BE2C (cell line): Measurements from ENCODE around the gene RPS21.

Experiments
- DNase-seq: peaks from one replicate; pipeline ENCODE4 v3.0.0-alpha.2; 2020
- H3K27me3 ChIP-seq: fragments of 250-450 bp; sonication (Bioruptor Pico); 2 replicates; pipeline ENCODE4 v1.5.1; 2020; ENCODE audit warnings: mild to moderate bottlenecking
- H3K36me3 ChIP-seq: fragments of 250-450 bp; sonication (Bioruptor Pico); 2 replicates; pipeline ENCODE4 v1.5.1; 2020; ENCODE audit warnings: mild to moderate bottlenecking
- H3K4me1 ChIP-seq: fragments of 250-450 bp; sonication (Bioruptor Pico); 2 replicates; pipeline ENCODE4 v1.5.1; 2020
- H3K4me3 ChIP-seq: 2 replicates; pipeline ENCODE4 v1.5.1; 2011; ENCODE audit warnings: low read depth, low read length
- H3K9me3 ChIP-seq: fragments of 250-450 bp; sonication (Bioruptor Pico); 2 replicates; pipeline ENCODE4 v1.5.1; 2020
- CTCF ChIP-seq: IDR thresholded peaks from 2 replicates; pipeline ENCODE4 v1.5.1; 2012; ENCODE audit warnings: mild to moderate bottlenecking, low read depth, low read length

RPS21 gene

GRCh38 chr20:62420846-62421715 is 34.2 kb downstream of the RPS21 start:
- H3K36me3 ChIP-seq: no peaks in the 10 kb centered on the region
- H3K27me3 ChIP-seq: no peaks in the 10 kb centered on the region
- H3K4me3 ChIP-seq: no peak overlapping the region
- no peak for TF ChIP-seq CTCF
- no peaks in the 10 kb centered on the region for H3K9me3 ChIP-seq
- H3K4me1 ChIP-seq: no peaks in the 10 kb centered on the region
- DNase-seq: no peak

- no peaks in the 10 kb centered on the region for H3K27me3 ChIP-seq
- H3K4me1 ChIP-seq: no peaks in the 10 kb centered on the region
- TF ChIP-seq CTCF: no peak
- H3K36me3 ChIP-seq: no peaks in the 10 kb centered on the region
- H3K4me3 ChIP-seq: no peak overlapping the region
- no peak for DNase-seq
- no peaks in the 10 kb centered on the region for H3K9me3 ChIP-seq
Measured at GRCh38 chr20:62421716-62421990, 34.8 kb downstream of the RPS21 start.

GRCh38 chr20:62422636-62423325 is 35.9 kb downstream of the RPS21 start:
- no peak for TF ChIP-seq CTCF
- no peak overlapping the region for H3K4me3 ChIP-seq
- no peak for DNase-seq
- no peaks in the 10 kb centered on the region for H3K27me3 ChIP-seq
- H3K4me1 ChIP-seq: no peaks in the 10 kb centered on the region
- no peaks in the 10 kb centered on the region for H3K9me3 ChIP-seq
- no peaks in the 10 kb centered on the region for H3K36me3 ChIP-seq

GRCh38 chr20:62423326-62423706 is 36.4 kb downstream of the RPS21 start:
- Histone ChIP-seq H3K4me1 (no peaks in the 10 kb centered on the region; the same call in 1 of the 2 replicates), H3K27me3 (no peaks in the 10 kb centered on the region), H3K9me3 (no peaks in the 10 kb centered on the region), H3K36me3 (no peaks in the 10 kb centered on the region), H3K4me3 (no peak overlapping the region)
- DNase-seq: no peak
- no peak for TF ChIP-seq CTCF

- Histone ChIP-seq H3K36me3 (no peaks in the 10 kb centered on the region), H3K4me1 (no peaks in the 10 kb centered on the region; the same call in 1 of the 2 replicates), H3K27me3 (no peaks in the 10 kb centered on the region), H3K9me3 (no peaks in the 10 kb centered on the region), H3K4me3 (no peak overlapping the region)
- TF ChIP-seq CTCF: no peak
- DNase-seq: no peak
Measured at GRCh38 chr20:62424249-62425107, 37.6 kb downstream of the RPS21 start.
